GM23338 (cell line): ENCODE results near the gene POLR2L. TPM values are rescaled to one million over a fixed set of nuclear protein-coding genes. Genes with fewer than 3 reads are reported as not detected.

Source experiments
- ATAC-seq: fragments of 200-7000 bp; cut with Tn5 transposase; 3 replicates; pipeline ENCODE4 v1.9.1; 2020
- DNase-seq: peaks from one replicate; pipeline ENCODE4 v3.0.0-alpha.2; 2015; ENCODE audit warnings: low spot score
- H2AFZ ChIP-seq: fragments of 200-600 bp; sonication (generic); 2 replicates; pipeline ENCODE4 v1.8.0; 2016; ENCODE audit warnings: antibody characterized with exemption, mild to moderate bottlenecking, moderate library complexity
- H3F3A ChIP-seq: fragments of 200-600 bp; sonication (generic); replicated peaks from 2 replicates; pipeline ENCODE4 v1.8.0; 2017; ENCODE audit warnings: antibody characterized with exemption, mixed run types, low read depth
- H3K27ac ChIP-seq: fragments of 200-600 bp; sonication (generic); 2 replicates; pipeline ENCODE4 v1.6.1; 2016; ENCODE audit warnings: low read depth
- H3K27me3 ChIP-seq: fragments of 200-600 bp; sonication (generic); 2 replicates; pipeline ENCODE4 v1.8.0; 2016; ENCODE audit warnings: mild to moderate bottlenecking, mixed run types, moderate library complexity; ENCODE audit not compliant: insufficient read depth
- H3K36me3 ChIP-seq: fragments of 200-600 bp; sonication (generic); 2 replicates; pipeline ENCODE4 v1.8.0; 2016; ENCODE audit warnings: mild to moderate bottlenecking; ENCODE audit not compliant: insufficient read depth
- H3K4me1 ChIP-seq: fragments of 200-600 bp; sonication (generic); 2 replicates; pipeline ENCODE4 v1.8.0; 2016; ENCODE audit warnings: mild to moderate bottlenecking, moderate library complexity; ENCODE audit not compliant: insufficient read depth
- H3K4me2 ChIP-seq: fragments of 200-600 bp; sonication (generic); 2 replicates; pipeline ENCODE4 v1.7.1; 2017; ENCODE audit warnings: mixed run types
- H3K4me3 ChIP-seq: fragments of 200-600 bp; sonication (generic); 2 replicates; pipeline ENCODE4 v1.6.1; 2016; ENCODE audit warnings: mixed run types
- H3K79me2 ChIP-seq: fragments of 200-600 bp; sonication (generic); replicated peaks from 2 replicates; pipeline ENCODE4 v1.8.0; 2017; ENCODE audit warnings: mild to moderate bottlenecking; ENCODE audit not compliant: insufficient read depth
- H3K9me2 ChIP-seq: fragments of 200-600 bp; sonication (generic); 2 replicates; pipeline ENCODE4 v1.8.0; 2017; ENCODE audit not compliant: insufficient read depth
- H4K20me1 ChIP-seq: fragments of 200-600 bp; sonication (generic); replicated peaks from 2 replicates; pipeline ENCODE4 v1.8.0; 2017; ENCODE audit warnings: mild to moderate bottlenecking; ENCODE audit not compliant: insufficient read depth
- H3K27ac Mint-ChIP-seq: 2 replicates; pipeline ENCODE4 v1.8.0; 2020; ENCODE audit warnings: inconsistent platforms, mild to moderate bottlenecking, moderate library complexity, mixed read lengths
- H3K27me3 Mint-ChIP-seq: 3 replicates; pipeline ENCODE4 v1.8.0; 2022; ENCODE audit warnings: low read depth, mild to moderate bottlenecking, moderate library complexity, mixed read lengths, inconsistent platforms; ENCODE audit not compliant: insufficient read depth, poor library complexity
- H3K36me3 Mint-ChIP-seq: 3 replicates; pipeline ENCODE4 v1.8.0; 2021; ENCODE audit warnings: low read depth, mild to moderate bottlenecking, inconsistent platforms, moderate library complexity, mixed read lengths
- H3K4me1 Mint-ChIP-seq: 3 replicates; pipeline ENCODE4 v1.8.0; 2020; ENCODE audit warnings: mild to moderate bottlenecking, inconsistent platforms, mixed read lengths
- H3K4me3 Mint-ChIP-seq: 3 replicates; pipeline ENCODE4 v1.8.0; 2021; ENCODE audit warnings: moderate library complexity, mild to moderate bottlenecking, inconsistent platforms, mixed read lengths
- H3K9me3 Mint-ChIP-seq: 3 replicates; pipeline ENCODE4 v1.8.0; 2020; ENCODE audit warnings: moderate library complexity, mild to moderate bottlenecking, inconsistent platforms, mixed read lengths
- CREB1 ChIP-seq: fragments of 250-450 bp; sonication (Bioruptor Pico); IDR thresholded peaks from 2 replicates; pipeline ENCODE4 v1.5.0; 2020; ENCODE audit warnings: low read depth, mild to moderate bottlenecking, moderate library complexity
- ETS1 ChIP-seq: IDR thresholded peaks from 2 replicates; pipeline ENCODE4 v1.6.1; 2016; ENCODE audit warnings: antibody characterized with exemption
- EZH2 ChIP-seq: fragments of 200-600 bp; sonication (generic); IDR thresholded peaks from one replicate; pipeline ENCODE4 v1.8.0; 2017; ENCODE audit warnings: antibody characterized with exemption, mild to moderate bottlenecking, low read depth; ENCODE audit not compliant: unreplicated experiment
- POLR2AphosphoS5 ChIP-seq: IDR thresholded peaks from 2 replicates; pipeline ENCODE4 v1.6.1; 2016; ENCODE audit warnings: antibody characterized with exemption, low read depth
- REST ChIP-seq: IDR thresholded peaks from one replicate; pipeline ENCODE4 v1.6.1; 2018; ENCODE audit warnings: antibody characterized with exemption; ENCODE audit not compliant: unreplicated experiment
- ZNF114 ChIP-seq: fragments of 250-450 bp; sonication (Bioruptor Pico); IDR thresholded peaks from 2 replicates; pipeline ENCODE4 v1.5.0; 2020; ENCODE audit warnings: mild to moderate bottlenecking, moderate library complexity
- ZNF462 ChIP-seq: fragments of 250-450 bp; sonication (Bioruptor Pico); IDR thresholded peaks from 2 replicates; pipeline ENCODE4 v1.5.0; 2020; ENCODE audit warnings: mild to moderate bottlenecking, moderate library complexity
- polyA plus RNA-seq: library from polyadenylated mRNA; unstranded; fragments of >200 nt; fragmentation: Nextera tagmentation; extraction: Ambion mirVana; gene quantifications from 2 replicates; pipeline ENCODE4 v1.2.1, GENCODE V29; 2016
- total RNA-seq: library from RNA; depleted of rRNA; stranded (reverse); fragments of >200 nt; shearing (Covaris generic); gene quantifications from 2 replicates; pipeline ENCODE4 v1.2.3, GENCODE V29; 2014

The POLR2L gene
- total and polyA plus RNA-seq, 2 experiments from 2014 or later, result 32.2 to 369 TPM

- Mint-ChIP-seq H3K4me3 (peak overlapping the region; percentile 73), H3K9me3 (no peaks in the 10 kb centered on the region), H3K27ac (no peak overlapping the region), H3K4me1 (peaks cover 33% of the 10 kb centered on the region), H3K27me3 (peaks cover 44% of the 10 kb centered on the region), H3K36me3 (peaks cover 13% of the 10 kb centered on the region; the same call in 2 of the 3 replicates)
- Histone ChIP-seq H3F3A (peaks cover 24% of the 10 kb centered on the region; the same call in 1 of the 2 replicates), H3K36me3 (no peaks in the 10 kb centered on the region), H3K4me2 (peak overlapping the region; percentile 93), H3K79me2 (0 out of 2 replicates have a peak, but pooled peaks cover 5% of the 10 kb centered on the region), H3K27me3 (peaks cover 27% of the 10 kb centered on the region), H2AFZ (no peak overlapping the region), H3K27ac (no peak overlapping the region), H3K9me2 (no peaks in the 10 kb centered on the region), H4K20me1 (peaks cover 14% of the 10 kb centered on the region; the same call in 1 of the 2 replicates), H3K4me3 (peak overlapping the region; percentile 89), H3K4me1 (peaks cover 22% of the 10 kb centered on the region)
- no peak for TF ChIP-seq REST
- TF ChIP-seq ETS1, result no peak
- DNase-seq (peak; percentile 62), ATAC-seq (no peak)
These were observed 8.4 kb downstream of the POLR2L start for GRCh38 chr11:833849-834311.

GRCh38 chr11:833114-833791 is 9.1 kb downstream of the POLR2L start:
- Mint-ChIP-seq H3K4me1 (peaks cover 35% of the 10 kb centered on the region), H3K9me3 (no peaks in the 10 kb centered on the region), H3K4me3 (peak overlapping the region; percentile 73), H3K27me3 (peaks cover 50% of the 10 kb centered on the region), H3K27ac (no peak overlapping the region), H3K36me3 (peaks cover 7% of the 10 kb centered on the region; the same call in 2 of the 3 replicates)
- H2AFZ ChIP-seq, result no peak overlapping the region
- ATAC-seq (no peak), DNase-seq (peak; percentile 64)
- peaks cover 28% of the 10 kb centered on the region for H3K27me3 ChIP-seq
- H3K9me2 ChIP-seq, result no peaks in the 10 kb centered on the region
- 0 out of 2 replicates have a peak, but pooled peaks cover 5% of the 10 kb centered on the region for H3K79me2 ChIP-seq
- H4K20me1 ChIP-seq, result peaks cover 14% of the 10 kb centered on the region; the same call in 1 of the 2 replicates
- peaks cover 28% of the 10 kb centered on the region for H3K4me1 ChIP-seq
- H3K27ac ChIP-seq, result no peak overlapping the region
- H3F3A ChIP-seq, result peaks cover 26% of the 10 kb centered on the region
- H3K36me3 ChIP-seq, result no peaks in the 10 kb centered on the region
- peak overlapping the region; percentile 89 for H3K4me3 ChIP-seq
- H3K4me2 ChIP-seq, result peak overlapping the region; percentile 93
- TF ChIP-seq POLR2AphosphoS5 (no peak), CREB1 (no peak), ZNF114 (CRISPR knock-in tag) (no peak), ZNF462 (CRISPR knock-in tag) (no peak), EZH2 (no peak)
